Ishikawa (cell line): ENCODE data around the gene REXO4.
A peak's percentile ranks its signal among the peaks of the same experiment; 100 is the strongest.

Source experiments
- CEBPB ChIP-seq: IDR thresholded peaks from 2 replicates; pipeline ENCODE4 v1.6.1; 2012
- EGR1 ChIP-seq: IDR thresholded peaks from 2 replicates; pipeline ENCODE4 v1.6.1; 2012
- EP300 ChIP-seq: IDR thresholded peaks from 2 replicates; pipeline ENCODE4 v1.6.1; 2012; ENCODE audit warnings: borderline replicate concordance
- MAX ChIP-seq: IDR thresholded peaks from 2 replicates; pipeline ENCODE4 v1.6.1; 2012
- REST ChIP-seq: IDR thresholded peaks from 2 replicates; pipeline ENCODE4 v1.6.1; 2012; ENCODE audit warnings: low read depth, mild to moderate bottlenecking
- TAF1 ChIP-seq: IDR thresholded peaks from 2 replicates; pipeline ENCODE4 v1.6.1; 2012; ENCODE audit warnings: low read depth, mild to moderate bottlenecking
- TEAD4 ChIP-seq: IDR thresholded peaks from 2 replicates; pipeline ENCODE4 v1.6.1; 2012
- USF1 ChIP-seq: IDR thresholded peaks from 2 replicates; pipeline ENCODE4 v1.6.1; 2012
- ZBTB7A ChIP-seq: IDR thresholded peaks from 2 replicates; pipeline ENCODE4 v1.6.1; 2012; ENCODE audit warnings: low read depth

DNA sequence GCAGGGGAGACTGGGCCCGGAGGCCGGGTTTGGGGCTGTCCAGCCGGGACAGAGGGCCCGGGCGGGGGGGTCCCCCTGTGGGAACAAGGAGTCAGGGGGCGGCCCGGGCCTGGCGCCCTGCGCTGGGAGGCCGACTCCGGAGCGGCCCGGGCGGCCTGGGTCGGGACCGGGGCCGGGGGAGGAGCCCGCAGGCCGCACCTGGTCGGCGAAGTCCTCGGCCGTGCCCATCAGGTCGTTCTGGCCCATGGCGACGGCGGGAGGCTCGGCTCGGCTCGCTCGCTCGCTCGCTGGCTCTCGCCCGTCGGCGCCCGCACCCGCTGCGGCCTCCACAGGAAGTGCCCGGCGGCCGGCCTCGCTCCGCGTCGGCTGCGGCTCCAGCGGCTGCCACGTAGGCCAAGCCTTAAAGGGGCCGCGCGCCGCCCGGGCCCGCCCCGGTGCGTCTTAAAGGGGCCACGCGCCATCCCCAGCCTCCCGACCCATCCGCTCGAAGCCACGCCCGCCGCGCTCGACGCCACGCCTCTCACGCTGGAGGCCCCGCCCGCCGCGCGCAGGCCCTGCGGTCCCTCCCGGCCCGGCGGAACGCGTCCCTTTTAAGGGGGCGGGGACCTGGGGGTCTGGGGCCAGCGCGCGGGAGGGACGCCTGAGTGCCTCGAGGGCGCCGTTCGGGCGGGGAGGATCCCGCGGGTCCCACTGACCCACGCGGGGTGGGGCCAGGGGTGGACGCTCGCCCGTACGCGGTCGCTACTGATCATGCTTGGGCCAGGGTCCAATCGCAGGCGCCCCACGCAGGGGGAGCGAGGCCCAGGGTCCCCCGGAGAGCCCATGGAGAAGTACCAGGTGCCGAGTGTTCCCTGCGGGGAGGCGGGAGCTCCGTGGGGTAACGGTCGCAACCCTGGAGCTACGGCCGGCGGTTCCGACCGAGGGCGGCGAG lies 41.8 kb downstream of the REXO4 start, which contains the start of the genes STKLD1 and SURF4:
- TF ChIP-seq TEAD4 = no peak
- peak; percentile 10; the same call in 1 of the 2 replicates for TF ChIP-seq USF1
- TF ChIP-seq MAX = peak; percentile 85
- no peak for TF ChIP-seq CEBPB
- 0 out of 2 replicates have a peak, but pooled peaks have one; percentile 9 for TF ChIP-seq EP300
- TF ChIP-seq TAF1 = peak; percentile 80
- no peak; the same call in 1 of the 2 replicates for TF ChIP-seq REST
- peak; percentile 78; the same call in 1 of the 2 replicates for TF ChIP-seq ZBTB7A
- no peak for TF ChIP-seq EGR1
